GM23338 (cell line): ENCODE results near the gene THUMPD3. TPM values are rescaled to one million over a fixed set of nuclear protein-coding genes. Genes with fewer than 3 reads are reported as not detected.

Source experiments
- ATAC-seq: fragments of 200-7000 bp; cut with Tn5 transposase; 3 replicates; pipeline ENCODE4 v1.9.1; 2020
- DNase-seq: peaks from one replicate; pipeline ENCODE4 v3.0.0-alpha.2; 2015; ENCODE audit warnings: low spot score
- H2AFZ ChIP-seq: fragments of 200-600 bp; sonication (generic); 2 replicates; pipeline ENCODE4 v1.8.0; 2016; ENCODE audit warnings: antibody characterized with exemption, mild to moderate bottlenecking, moderate library complexity
- H3F3A ChIP-seq: fragments of 200-600 bp; sonication (generic); replicated peaks from 2 replicates; pipeline ENCODE4 v1.8.0; 2017; ENCODE audit warnings: antibody characterized with exemption, mixed run types, low read depth
- H3K27ac ChIP-seq: fragments of 200-600 bp; sonication (generic); 2 replicates; pipeline ENCODE4 v1.6.1; 2016; ENCODE audit warnings: low read depth
- H3K27me3 ChIP-seq: fragments of 200-600 bp; sonication (generic); 2 replicates; pipeline ENCODE4 v1.8.0; 2016; ENCODE audit warnings: mild to moderate bottlenecking, mixed run types, moderate library complexity; ENCODE audit not compliant: insufficient read depth
- H3K36me3 ChIP-seq: fragments of 200-600 bp; sonication (generic); 2 replicates; pipeline ENCODE4 v1.8.0; 2016; ENCODE audit warnings: mild to moderate bottlenecking; ENCODE audit not compliant: insufficient read depth
- H3K4me1 ChIP-seq: fragments of 200-600 bp; sonication (generic); 2 replicates; pipeline ENCODE4 v1.8.0; 2016; ENCODE audit warnings: mild to moderate bottlenecking, moderate library complexity; ENCODE audit not compliant: insufficient read depth
- H3K4me2 ChIP-seq: fragments of 200-600 bp; sonication (generic); 2 replicates; pipeline ENCODE4 v1.7.1; 2017; ENCODE audit warnings: mixed run types
- H3K4me3 ChIP-seq: fragments of 200-600 bp; sonication (generic); 2 replicates; pipeline ENCODE4 v1.6.1; 2016; ENCODE audit warnings: mixed run types
- H3K79me2 ChIP-seq: fragments of 200-600 bp; sonication (generic); replicated peaks from 2 replicates; pipeline ENCODE4 v1.8.0; 2017; ENCODE audit warnings: mild to moderate bottlenecking; ENCODE audit not compliant: insufficient read depth
- H3K9me2 ChIP-seq: fragments of 200-600 bp; sonication (generic); 2 replicates; pipeline ENCODE4 v1.8.0; 2017; ENCODE audit not compliant: insufficient read depth
- H4K20me1 ChIP-seq: fragments of 200-600 bp; sonication (generic); replicated peaks from 2 replicates; pipeline ENCODE4 v1.8.0; 2017; ENCODE audit warnings: mild to moderate bottlenecking; ENCODE audit not compliant: insufficient read depth
- H3K27ac Mint-ChIP-seq: 2 replicates; pipeline ENCODE4 v1.8.0; 2020; ENCODE audit warnings: inconsistent platforms, mild to moderate bottlenecking, moderate library complexity, mixed read lengths
- H3K27me3 Mint-ChIP-seq: 3 replicates; pipeline ENCODE4 v1.8.0; 2022; ENCODE audit warnings: low read depth, mild to moderate bottlenecking, moderate library complexity, mixed read lengths, inconsistent platforms; ENCODE audit not compliant: insufficient read depth, poor library complexity
- H3K36me3 Mint-ChIP-seq: 3 replicates; pipeline ENCODE4 v1.8.0; 2021; ENCODE audit warnings: low read depth, mild to moderate bottlenecking, inconsistent platforms, moderate library complexity, mixed read lengths
- H3K4me1 Mint-ChIP-seq: 3 replicates; pipeline ENCODE4 v1.8.0; 2020; ENCODE audit warnings: mild to moderate bottlenecking, inconsistent platforms, mixed read lengths
- H3K4me3 Mint-ChIP-seq: 3 replicates; pipeline ENCODE4 v1.8.0; 2021; ENCODE audit warnings: moderate library complexity, mild to moderate bottlenecking, inconsistent platforms, mixed read lengths
- H3K9me3 Mint-ChIP-seq: 3 replicates; pipeline ENCODE4 v1.8.0; 2020; ENCODE audit warnings: moderate library complexity, mild to moderate bottlenecking, inconsistent platforms, mixed read lengths
- CREB1 ChIP-seq: fragments of 250-450 bp; sonication (Bioruptor Pico); IDR thresholded peaks from 2 replicates; pipeline ENCODE4 v1.5.0; 2020; ENCODE audit warnings: low read depth, mild to moderate bottlenecking, moderate library complexity
- ETS1 ChIP-seq: IDR thresholded peaks from 2 replicates; pipeline ENCODE4 v1.6.1; 2016; ENCODE audit warnings: antibody characterized with exemption
- EZH2 ChIP-seq: fragments of 200-600 bp; sonication (generic); IDR thresholded peaks from one replicate; pipeline ENCODE4 v1.8.0; 2017; ENCODE audit warnings: antibody characterized with exemption, mild to moderate bottlenecking, low read depth; ENCODE audit not compliant: unreplicated experiment
- EZH2phosphoT487 ChIP-seq: fragments of 200-600 bp; sonication (generic); IDR thresholded peaks from one replicate; pipeline ENCODE4 v1.8.1; 2018; ENCODE audit warnings: antibody characterized with exemption; ENCODE audit not compliant: unreplicated experiment
- JUNB ChIP-seq: IDR thresholded peaks from one replicate; pipeline ENCODE4 v1.6.1; 2016; ENCODE audit warnings: antibody characterized with exemption; ENCODE audit not compliant: unreplicated experiment
- NANOG ChIP-seq: IDR thresholded peaks from 2 replicates; pipeline ENCODE4 v1.6.1; 2016; ENCODE audit warnings: antibody characterized with exemption, borderline replicate concordance
- POLR2AphosphoS5 ChIP-seq: IDR thresholded peaks from 2 replicates; pipeline ENCODE4 v1.6.1; 2016; ENCODE audit warnings: antibody characterized with exemption, low read depth
- REST ChIP-seq: IDR thresholded peaks from one replicate; pipeline ENCODE4 v1.6.1; 2018; ENCODE audit warnings: antibody characterized with exemption; ENCODE audit not compliant: unreplicated experiment
- STAT1 ChIP-seq: IDR thresholded peaks from one replicate; pipeline ENCODE4 v1.6.1; 2016; ENCODE audit warnings: antibody characterized with exemption; ENCODE audit not compliant: unreplicated experiment
- ZNF114 ChIP-seq: fragments of 250-450 bp; sonication (Bioruptor Pico); IDR thresholded peaks from 2 replicates; pipeline ENCODE4 v1.5.0; 2020; ENCODE audit warnings: mild to moderate bottlenecking, moderate library complexity
- ZNF331 ChIP-seq: fragments of 250-450 bp; sonication (Bioruptor Pico); IDR thresholded peaks from 2 replicates; pipeline ENCODE4 v1.5.0; 2020; ENCODE audit warnings: low read depth, mild to moderate bottlenecking, moderate library complexity
- ZNF462 ChIP-seq: fragments of 250-450 bp; sonication (Bioruptor Pico); IDR thresholded peaks from 2 replicates; pipeline ENCODE4 v1.5.0; 2020; ENCODE audit warnings: mild to moderate bottlenecking, moderate library complexity
- polyA plus RNA-seq: library from polyadenylated mRNA; unstranded; fragments of >200 nt; fragmentation: Nextera tagmentation; extraction: Ambion mirVana; gene quantifications from 2 replicates; pipeline ENCODE4 v1.2.1, GENCODE V29; 2016
- total RNA-seq: library from RNA; depleted of rRNA; stranded (reverse); fragments of >200 nt; shearing (Covaris generic); gene quantifications from 2 replicates; pipeline ENCODE4 v1.2.3, GENCODE V29; 2014

Gene THUMPD3
- total and polyA plus RNA-seq, 2 experiments from 2014 or later, result 30.1 to 54.1 TPM

- H3K27ac ChIP-seq, result no peak overlapping the region
Measured at GRCh38 chr3:9347081-9347480, 15.8 kb upstream of the THUMPD3 start.

More at GRCh38 chr3:9347081-9347480, 15.8 kb upstream of the THUMPD3 start:
- no peaks in the 10 kb centered on the region for H3K36me3 ChIP-seq
- no peaks in the 10 kb centered on the region for H3F3A ChIP-seq
- H2AFZ ChIP-seq, result no peak overlapping the region
- H3K27ac Mint-ChIP-seq, result no peak overlapping the region
- H3K9me2 ChIP-seq, result no peaks in the 10 kb centered on the region
- peaks cover 10% of the 10 kb centered on the region for H3K4me1 ChIP-seq
- no peak overlapping the region for H3K4me3 ChIP-seq
- no peak for DNase-seq
- no peak overlapping the region for H3K4me3 Mint-ChIP-seq
- H3K4me2 ChIP-seq, result no peak overlapping the region
- peaks cover 33% of the 10 kb centered on the region for H3K4me1 Mint-ChIP-seq
- no peaks in the 10 kb centered on the region for H4K20me1 ChIP-seq
- no peaks in the 10 kb centered on the region for H3K79me2 ChIP-seq
- H3K27me3 ChIP-seq, result no peaks in the 10 kb centered on the region
- TF ChIP-seq EZH2phosphoT487 (no peak), NANOG (no peak), REST (no peak), CREB1 (CRISPR knock-in tag) (no peak), JUNB (no peak), ZNF331 (no peak), ZNF462 (CRISPR knock-in tag) (no peak), ETS1 (no peak), ZNF114 (no peak), STAT1 (no peak), POLR2AphosphoS5 (no peak), EZH2 (no peak)
- ATAC-seq, result no peak
- H3K27me3 Mint-ChIP-seq, result peaks cover 5% of the 10 kb centered on the region
- peaks cover 7% of the 10 kb centered on the region for H3K36me3 Mint-ChIP-seq
- no peaks in the 10 kb centered on the region for H3K9me3 Mint-ChIP-seq
